ENCODE data around the gene DIO2.

The DIO2 gene

GRCh38 chr14:80211153-80212022 is at the start of gene DIO2:
Gene DIO2 (minus strand): TSS chr14:80211504. CDS start chr14:80211472, 32 bp downstream.
- H3K4me3 ChIP-seq (ENCODE audit: low read depth, low read length), result no peak within 1 kb of the TSS
- no peak for TF ChIP-seq CTCF (IDR thresholded peaks at IDR 0.05; ENCODE audit: low read depth, low read length, missing control alignments)
- no peak for DNase-seq (ENCODE audit: low read depth)

GRCh38 chr14:80260645-80261044 is 49.3 kb upstream of the DIO2 start:
- no peak for TF ChIP-seq CTCF (IDR thresholded peaks at IDR 0.05; ENCODE audit: low read depth, low read length, missing control alignments)
- no peak overlapping the region for H3K4me3 ChIP-seq (ENCODE audit: low read depth, low read length)
- DNase-seq (ENCODE audit: low read depth), result no peak

GRCh38 chr14:80239631-80240030 is 28.3 kb upstream of the DIO2 start:
- no peak for DNase-seq (ENCODE audit: low read depth)
- no peak overlapping the region for H3K4me3 ChIP-seq (ENCODE audit: low read depth, low read length)
- TF ChIP-seq CTCF (IDR thresholded peaks at IDR 0.05; ENCODE audit: low read depth, low read length, missing control alignments), result no peak

- H3K4me3 ChIP-seq (ENCODE audit: low read depth, low read length), result no peak overlapping the region
- TF ChIP-seq CTCF (IDR thresholded peaks at IDR 0.05; ENCODE audit: low read depth, low read length, missing control alignments), result no peak
- no peak for DNase-seq (ENCODE audit: low read depth)
Observed at GRCh38 chr14:80237143-80237542, 25.8 kb upstream of the DIO2 start.

GRCh38 chr14:80233470-80234089 is 22.3 kb upstream of the DIO2 start:
- DNase-seq (ENCODE audit: low read depth), result no peak
- H3K4me3 ChIP-seq (ENCODE audit: low read depth, low read length), result no peak overlapping the region
- no peak for TF ChIP-seq CTCF (IDR thresholded peaks at IDR 0.05; ENCODE audit: low read depth, low read length, missing control alignments)

- DNase-seq (ENCODE audit: low read depth), result no peak
- TF ChIP-seq CTCF (IDR thresholded peaks at IDR 0.05; ENCODE audit: low read depth, low read length, missing control alignments), result no peak
- no peak overlapping the region for H3K4me3 ChIP-seq (ENCODE audit: low read depth, low read length)
Observed at GRCh38 chr14:80231702-80232101, 20.4 kb upstream of the DIO2 start.
